ENCODE results near the gene SIPA1L3.

The SIPA1L3 gene

GRCh38 chr19:38079926-38080380, 172.9 kb downstream of the SIPA1L3 start (continued):
- TF ChIP-seq ZNF701 (tag by site-specific recombination; IDR thresholded peaks at IDR 0.05) (0 out of 2 replicates have a peak, but pooled peaks have one; percentile 57), ZBTB17 (tag by site-specific recombination; IDR thresholded peaks at IDR 0.05) (peak; percentile 61)

GRCh38 chr19:38081547-38082255, 174.7 kb downstream of the SIPA1L3 start:
- ChIA-PET POLR2A (interaction anchor here (0.6 kb wide), 1 partner anchor 53 kb away, joined by 6 read pairs; no protein-coding TSS in a partner anchor), CTCF (interaction anchor here (1.7 kb wide), 1 partner anchor 13 kb away, joined by 8 read pairs; no protein-coding TSS in a partner anchor)
- Histone ChIP-seq H3K9me3 (ENCODE audit: control insufficient read depth, insufficient read depth, low read depth, low read length) (peaks cover 2% of the 10 kb centered on the region), H3K4me1 (ENCODE audit: control insufficient read depth, insufficient read depth, low read length) (no peaks in the 10 kb centered on the region), H3K4me3 (ENCODE audit: low read depth, low read length) (no peak overlapping the region), H3K27ac (ENCODE audit: extremely low read depth, low read depth, low read length) (no peak overlapping the region), H3K36me3 (ENCODE audit: control insufficient read depth in 2 of 2, insufficient read depth in 1 of 2, low read length in 2 of 2) (peaks cover 10 to 16% of the 10 kb centered on the region in 2 experiments; a peak in 2 of 3 replicates)
- TF ChIP-seq ZNF274 (IDR thresholded peaks at IDR 0.05; ENCODE audit: low read length) (no peak), ZNF274 (tag by site-specific recombination; IDR thresholded peaks at IDR 0.05; ENCODE audit: borderline replicate concordance) (no peak), ZNF202 (tag by site-specific recombination; IDR thresholded peaks at IDR 0.05; ENCODE audit: borderline replicate concordance) (0 out of 2 replicates have a peak, but pooled peaks have one; percentile 14)

- Histone ChIP-seq H3K27ac (ENCODE audit: extremely low read depth, low read depth, low read length) (no peak overlapping the region), H3K36me3 (ENCODE audit: control insufficient read depth in 2 of 2, insufficient read depth in 1 of 2, low read length in 2 of 2) (peaks cover 10 to 16% of the 10 kb centered on the region in 2 experiments; a peak in 2 of 3 replicates), H3K4me3 (ENCODE audit: low read depth, low read length) (no peak overlapping the region), H3K9me3 (ENCODE audit: control insufficient read depth, insufficient read depth, low read depth, low read length) (no peaks in the 10 kb centered on the region), H3K4me1 (ENCODE audit: control insufficient read depth, insufficient read depth, low read length) (no peaks in the 10 kb centered on the region)
- POLR2A ChIA-PET: no interaction called here
- CTCF ChIA-PET: interaction anchor here (0.6 to 1.2 kb wide), 2 partner anchors 53 to 179 kb away, joined by 3 read pairs; no protein-coding TSS in a partner anchor
- TF ChIP-seq ZNF600 (tag by site-specific recombination; IDR thresholded peaks at IDR 0.05) (no peak), EGR2 (tag by site-specific recombination; IDR thresholded peaks at IDR 0.05; ENCODE audit: low read depth) (0 out of 2 replicates have a peak, but pooled peaks have one; percentile 7)
Measured at GRCh38 chr19:38082256-38083118, 175.5 kb downstream of the SIPA1L3 start.

GRCh38 chr19:38084196-38084595, 177.2 kb downstream of the SIPA1L3 start:
- POLR2A ChIA-PET: interaction anchor here (0.6 to 0.7 kb wide), 4 partner anchors 15 to 92 kb away, joined by 3 to 9 read pairs (median 4); no protein-coding TSS in a partner anchor
- CTCF ChIA-PET: interaction anchor here (0.9 kb wide), 1 partner anchor 58 kb away, joined by 6 read pairs; no protein-coding TSS in a partner anchor
- Histone ChIP-seq H3K4me1 (ENCODE audit: control insufficient read depth, insufficient read depth, low read length) (no peaks in the 10 kb centered on the region), H3K36me3 (ENCODE audit: control insufficient read depth in 2 of 2, insufficient read depth in 1 of 2, low read length in 2 of 2) (peaks cover 13 to 21% of the 10 kb centered on the region in 2 experiments; a peak in 2 of 3 replicates), H3K9me3 (ENCODE audit: control insufficient read depth, insufficient read depth, low read depth, low read length) (no peaks in the 10 kb centered on the region), H3K27ac (ENCODE audit: extremely low read depth, low read depth, low read length) (no peak overlapping the region), H3K4me3 (ENCODE audit: low read depth, low read length) (no peak overlapping the region)
- TF ChIP-seq, protein P1, sequence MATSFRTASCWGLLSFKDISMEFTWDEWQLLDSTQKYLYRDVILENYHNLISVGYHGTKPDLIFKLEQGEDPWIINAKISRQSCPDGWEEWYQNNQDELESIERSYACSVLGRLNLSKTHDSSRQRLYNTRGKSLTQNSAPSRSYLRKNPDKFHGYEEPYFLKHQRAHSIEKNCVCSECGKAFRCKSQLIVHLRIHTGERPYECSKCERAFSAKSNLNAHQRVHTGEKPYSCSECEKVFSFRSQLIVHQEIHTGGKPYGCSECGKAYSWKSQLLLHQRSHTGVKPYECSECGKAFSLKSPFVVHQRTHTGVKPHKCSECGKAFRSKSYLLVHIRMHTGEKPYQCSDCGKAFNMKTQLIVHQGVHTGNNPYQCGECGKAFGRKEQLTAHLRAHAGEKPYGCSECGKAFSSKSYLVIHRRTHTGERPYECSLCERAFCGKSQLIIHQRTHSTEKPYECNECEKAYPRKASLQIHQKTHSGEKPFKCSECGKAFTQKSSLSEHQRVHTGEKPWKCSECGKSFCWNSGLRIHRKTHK (tag by site-specific recombination; IDR thresholded peaks at IDR 0.05): no peak
- TF ChIP-seq ZNF433 (tag by site-specific recombination; IDR thresholded peaks at IDR 0.05; ENCODE audit: low read depth) (no peak), ZNF10 (tag by site-specific recombination; IDR thresholded peaks at IDR 0.05) (no peak), ZNF473 (tag by site-specific recombination; IDR thresholded peaks at IDR 0.05) (no peak), ZNF501 (tag by site-specific recombination; IDR thresholded peaks at IDR 0.05) (no peak), ZNF350 (tag by site-specific recombination; IDR thresholded peaks at IDR 0.05) (no peak), ZNF391 (tag by site-specific recombination; IDR thresholded peaks at IDR 0.05; ENCODE audit: borderline replicate concordance, low read depth) (no peak), KLF8 (tag by site-specific recombination; IDR thresholded peaks at IDR 0.05) (no peak), ZBTB21 (tag by site-specific recombination; IDR thresholded peaks at IDR 0.05) (no peak), ZNF654 (tag by site-specific recombination; IDR thresholded peaks at IDR 0.05; ENCODE audit: low read depth) (no peak), ZNF398 (tag by site-specific recombination; IDR thresholded peaks at IDR 0.05) (no peak), TRIM28 (IDR thresholded peaks at IDR 0.05; ENCODE audit: borderline replicate concordance, low read length) (no peak), ZNF354C (tag by site-specific recombination; IDR thresholded peaks at IDR 0.05; ENCODE audit: borderline replicate concordance, low read depth) (no peak), SCRT1 (tag by site-specific recombination; IDR thresholded peaks at IDR 0.05; ENCODE audit: borderline replicate concordance) (no peak), ZNF16 (tag by site-specific recombination; IDR thresholded peaks at IDR 0.05; ENCODE audit: low read depth) (no peak)
